ENCODE results near the gene H3-3A. TPM values are rescaled to one million over a fixed set of nuclear protein-coding genes. Genes with fewer than 3 reads are reported as not detected.
A peak's percentile ranks its signal among the peaks of the same experiment; 100 is the strongest.

The H3-3A gene
- total and polyA plus RNA-seq, 10 of the 15 experiments (the other 5 are each of a cell fraction or from before 2014, with no cell fraction given), result 215 to 486 (median 393) TPM

DNA sequence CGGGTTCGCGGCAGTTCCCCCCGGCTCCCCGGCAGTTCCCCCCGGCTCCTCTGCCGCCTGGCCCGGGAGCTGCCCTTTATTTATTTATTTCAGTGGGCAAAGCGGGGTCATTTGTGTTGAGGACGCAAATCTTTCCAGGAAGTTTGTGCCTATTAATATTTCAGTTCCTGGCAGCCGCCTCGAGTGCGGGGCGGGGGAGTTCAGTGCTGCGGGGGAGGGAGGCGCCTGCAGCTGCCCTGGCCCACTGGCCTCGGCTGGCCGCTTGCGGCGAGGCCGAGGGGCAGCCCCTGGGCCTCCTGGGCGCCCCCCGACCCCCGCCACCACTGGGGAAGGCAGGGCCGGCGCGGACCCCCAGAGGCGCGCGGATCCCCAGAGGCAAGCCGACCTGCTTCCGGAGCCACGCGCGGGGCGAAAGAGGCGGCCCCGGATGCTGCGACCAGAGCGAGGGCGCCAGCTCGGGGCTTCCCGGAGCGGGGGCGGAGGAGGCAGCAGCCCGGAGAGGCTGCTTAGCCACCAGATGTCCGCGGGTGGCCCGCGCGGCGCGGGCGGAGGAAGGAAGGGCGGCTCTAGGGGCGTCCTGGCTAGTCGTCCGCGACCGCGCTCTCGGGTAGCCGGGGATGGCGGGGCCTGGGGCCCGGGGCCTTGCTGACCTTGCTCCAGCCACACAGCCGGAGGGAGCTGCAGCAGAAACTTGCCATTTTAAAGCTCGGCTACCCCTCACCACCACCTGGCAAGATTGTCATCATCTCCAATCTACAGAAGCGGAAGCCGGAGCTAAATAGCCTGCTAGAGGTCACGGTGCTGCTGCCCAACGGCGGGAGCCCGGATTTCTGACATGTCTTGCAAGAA lies 48.0 kb downstream of the H3-3A start (continued):
- TF ChIP-seq, protein P1, sequence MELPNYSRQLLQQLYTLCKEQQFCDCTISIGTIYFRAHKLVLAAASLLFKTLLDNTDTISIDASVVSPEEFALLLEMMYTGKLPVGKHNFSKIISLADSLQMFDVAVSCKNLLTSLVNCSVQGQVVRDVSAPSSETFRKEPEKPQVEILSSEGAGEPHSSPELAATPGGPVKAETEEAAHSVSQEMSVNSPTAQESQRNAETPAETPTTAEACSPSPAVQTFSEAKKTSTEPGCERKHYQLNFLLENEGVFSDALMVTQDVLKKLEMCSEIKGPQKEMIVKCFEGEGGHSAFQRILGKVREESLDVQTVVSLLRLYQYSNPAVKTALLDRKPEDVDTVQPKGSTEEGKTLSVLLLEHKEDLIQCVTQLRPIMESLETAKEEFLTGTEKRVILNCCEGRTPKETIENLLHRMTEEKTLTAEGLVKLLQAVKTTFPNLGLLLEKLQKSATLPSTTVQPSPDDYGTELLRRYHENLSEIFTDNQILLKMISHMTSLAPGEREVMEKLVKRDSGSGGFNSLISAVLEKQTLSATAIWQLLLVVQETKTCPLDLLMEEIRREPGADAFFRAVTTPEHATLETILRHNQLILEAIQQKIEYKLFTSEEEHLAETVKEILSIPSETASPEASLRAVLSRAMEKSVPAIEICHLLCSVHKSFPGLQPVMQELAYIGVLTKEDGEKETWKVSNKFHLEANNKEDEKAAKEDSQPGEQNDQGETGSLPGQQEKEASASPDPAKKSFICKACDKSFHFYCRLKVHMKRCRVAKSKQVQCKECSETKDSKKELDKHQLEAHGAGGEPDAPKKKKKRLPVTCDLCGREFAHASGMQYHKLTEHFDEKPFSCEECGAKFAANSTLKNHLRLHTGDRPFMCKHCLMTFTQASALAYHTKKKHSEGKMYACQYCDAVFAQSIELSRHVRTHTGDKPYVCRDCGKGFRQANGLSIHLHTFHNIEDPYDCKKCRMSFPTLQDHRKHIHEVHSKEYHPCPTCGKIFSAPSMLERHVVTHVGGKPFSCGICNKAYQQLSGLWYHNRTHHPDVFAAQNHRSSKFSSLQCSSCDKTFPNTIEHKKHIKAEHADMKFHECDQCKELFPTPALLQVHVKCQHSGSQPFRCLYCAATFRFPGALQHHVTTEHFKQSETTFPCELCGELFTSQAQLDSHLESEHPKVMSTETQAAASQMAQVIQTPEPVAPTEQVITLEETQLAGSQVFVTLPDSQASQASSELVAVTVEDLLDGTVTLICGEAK (IDR thresholded peaks at IDR 0.05; ENCODE audit: borderline replicate concordance), result peak; percentile 41; the same call in 1 of the 2 replicates
- TF ChIP-seq POLR2A (IDR thresholded peaks at IDR 0.05; ENCODE audit: low read depth, low read length), result peak; percentile 95
- TF ChIP-seq LARP7 (IDR thresholded peaks at IDR 0.05), result peak; percentile 95
- TF ChIP-seq TARDBP (IDR thresholded peaks at IDR 0.05; ENCODE audit: borderline replicate concordance), result no peak
- no peak for TF ChIP-seq RBBP5 (conservative IDR thresholded peaks at IDR 0.05)
- TF ChIP-seq MEF2B (IDR thresholded peaks at IDR 0.05; ENCODE audit: partially characterized antibody, poor library complexity, severe bottlenecking), result peak; percentile 65
- TF ChIP-seq, protein P2, sequence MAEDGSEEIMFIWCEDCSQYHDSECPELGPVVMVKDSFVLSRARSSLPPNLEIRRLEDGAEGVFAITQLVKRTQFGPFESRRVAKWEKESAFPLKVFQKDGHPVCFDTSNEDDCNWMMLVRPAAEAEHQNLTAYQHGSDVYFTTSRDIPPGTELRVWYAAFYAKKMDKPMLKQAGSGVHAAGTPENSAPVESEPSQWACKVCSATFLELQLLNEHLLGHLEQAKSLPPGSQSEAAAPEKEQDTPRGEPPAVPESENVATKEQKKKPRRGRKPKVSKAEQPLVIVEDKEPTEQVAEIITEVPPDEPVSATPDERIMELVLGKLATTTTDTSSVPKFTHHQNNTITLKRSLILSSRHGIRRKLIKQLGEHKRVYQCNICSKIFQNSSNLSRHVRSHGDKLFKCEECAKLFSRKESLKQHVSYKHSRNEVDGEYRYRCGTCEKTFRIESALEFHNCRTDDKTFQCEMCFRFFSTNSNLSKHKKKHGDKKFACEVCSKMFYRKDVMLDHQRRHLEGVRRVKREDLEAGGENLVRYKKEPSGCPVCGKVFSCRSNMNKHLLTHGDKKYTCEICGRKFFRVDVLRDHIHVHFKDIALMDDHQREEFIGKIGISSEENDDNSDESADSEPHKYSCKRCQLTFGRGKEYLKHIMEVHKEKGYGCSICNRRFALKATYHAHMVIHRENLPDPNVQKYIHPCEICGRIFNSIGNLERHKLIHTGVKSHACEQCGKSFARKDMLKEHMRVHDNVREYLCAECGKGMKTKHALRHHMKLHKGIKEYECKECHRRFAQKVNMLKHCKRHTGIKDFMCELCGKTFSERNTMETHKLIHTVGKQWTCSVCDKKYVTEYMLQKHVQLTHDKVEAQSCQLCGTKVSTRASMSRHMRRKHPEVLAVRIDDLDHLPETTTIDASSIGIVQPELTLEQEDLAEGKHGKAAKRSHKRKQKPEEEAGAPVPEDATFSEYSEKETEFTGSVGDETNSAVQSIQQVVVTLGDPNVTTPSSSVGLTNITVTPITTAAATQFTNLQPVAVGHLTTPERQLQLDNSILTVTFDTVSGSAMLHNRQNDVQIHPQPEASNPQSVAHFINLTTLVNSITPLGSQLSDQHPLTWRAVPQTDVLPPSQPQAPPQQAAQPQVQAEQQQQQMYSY (CRISPR knock-in tag; IDR thresholded peaks at IDR 0.05), result no peak
- peak; percentile 72 for TF ChIP-seq NR2F1 (conservative IDR thresholded peaks at IDR 0.05)
- TF ChIP-seq CHD2 (IDR thresholded peaks at IDR 0.05; ENCODE audit: borderline replicate concordance, low read depth, low read length), result no peak
- no peak for TF ChIP-seq KAT2A (conservative IDR thresholded peaks at IDR 0.05; ENCODE audit: control insufficient read depth, low read depth, low read length)
- TF ChIP-seq, protein P3, sequence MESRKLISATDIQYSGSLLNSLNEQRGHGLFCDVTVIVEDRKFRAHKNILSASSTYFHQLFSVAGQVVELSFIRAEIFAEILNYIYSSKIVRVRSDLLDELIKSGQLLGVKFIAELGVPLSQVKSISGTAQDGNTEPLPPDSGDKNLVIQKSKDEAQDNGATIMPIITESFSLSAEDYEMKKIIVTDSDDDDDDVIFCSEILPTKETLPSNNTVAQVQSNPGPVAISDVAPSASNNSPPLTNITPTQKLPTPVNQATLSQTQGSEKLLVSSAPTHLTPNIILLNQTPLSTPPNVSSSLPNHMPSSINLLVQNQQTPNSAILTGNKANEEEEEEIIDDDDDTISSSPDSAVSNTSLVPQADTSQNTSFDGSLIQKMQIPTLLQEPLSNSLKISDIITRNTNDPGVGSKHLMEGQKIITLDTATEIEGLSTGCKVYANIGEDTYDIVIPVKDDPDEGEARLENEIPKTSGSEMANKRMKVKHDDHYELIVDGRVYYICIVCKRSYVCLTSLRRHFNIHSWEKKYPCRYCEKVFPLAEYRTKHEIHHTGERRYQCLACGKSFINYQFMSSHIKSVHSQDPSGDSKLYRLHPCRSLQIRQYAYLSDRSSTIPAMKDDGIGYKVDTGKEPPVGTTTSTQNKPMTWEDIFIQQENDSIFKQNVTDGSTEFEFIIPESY (IDR thresholded peaks at IDR 0.05), result no peak
- TF ChIP-seq RFX5 (IDR thresholded peaks at IDR 0.05; ENCODE audit: low read depth, low read length), result no peak
- TF ChIP-seq ETV6 (conservative IDR thresholded peaks at IDR 0.05 in 1 of 2, IDR thresholded peaks at IDR 0.05 in 1 of 2; ENCODE audit: borderline replicate concordance in 1 of 2, low read depth in 1 of 2), result peak in 1 of 2 experiments; percentile 33; a peak in 1 of 4 replicates
- no peak; the same call in 1 of the 2 replicates for TF ChIP-seq ZSCAN29 (IDR thresholded peaks at IDR 0.05)
- TF ChIP-seq E4F1 (IDR thresholded peaks at IDR 0.05; ENCODE audit: borderline replicate concordance, partially characterized antibody), result no peak
- no peak for TF ChIP-seq KLF5 (IDR thresholded peaks at IDR 0.05; ENCODE audit: partially characterized antibody)
- TF ChIP-seq SUPT20H (IDR thresholded peaks at IDR 0.05; ENCODE audit: borderline replicate concordance, control insufficient read depth, low read depth, low read length), result no peak

Measured in GM12878 (cell line).